Panc1 (cell line): ENCODE measurements around the gene TBC1D17. TPM values are rescaled to one million over a fixed set of nuclear protein-coding genes. Genes with fewer than 3 reads are reported as not detected.

Experiments
- ATAC-seq: fragments of 200-7000 bp; cut with Tn5 transposase; 2 replicates; pipeline ENCODE4 v1.9.1; 2020; ENCODE audit warnings: mild to moderate bottlenecking, moderate library complexity
- BruUV-seq: library from RNA; stranded (reverse); fragments of 400-500 nt; replicated peaks from 2 replicates; lab custom pipeline; 2021; lab: Mats Ljungman, UMichigan
- CTCF ChIA-PET: fragments of 300-600 bp; sonication (Branson Sonifier 250); formaldehyde crosslinking; loops from one replicate; lab custom pipeline; 2022; ENCODE audit warnings: antibody characterized with exemption; lab: Charles Lee
- POLR2A ChIA-PET: fragments of 300-600 bp; sonication (Branson Sonifier 250); formaldehyde crosslinking; loops from one replicate; lab custom pipeline; 2022; ENCODE audit warnings: antibody characterized with exemption; lab: Charles Lee
- DNase-seq: peaks from one replicate; pipeline ENCODE4 v3.0.0-alpha.2; 2010; ENCODE audit warnings: low read depth, low spot score
- H3K27ac ChIP-seq: 2 replicates; pipeline ENCODE4 v1.5.1; 2011; ENCODE audit warnings: mild to moderate bottlenecking, low read length, inconsistent platforms
- H3K27me3 ChIP-seq: fragments of 200-500 bp; sonication (Bioruptor generic); 2 replicates; pipeline ENCODE4 v1.6.0; 2014; ENCODE audit warnings: low read length, inconsistent platforms; ENCODE audit not compliant: control insufficient read depth, insufficient read depth
- H3K36me3 ChIP-seq: fragments of 200-500 bp; sonication (Bioruptor generic); 2 replicates; pipeline ENCODE4 v1.5.1; 2014; ENCODE audit warnings: inconsistent platforms, mild to moderate bottlenecking, low read length, moderate library complexity; ENCODE audit not compliant: control insufficient read depth, insufficient read depth
- H3K4me1 ChIP-seq: 2 replicates; pipeline ENCODE4 v1.5.1; 2011; ENCODE audit warnings: inconsistent platforms, mild to moderate bottlenecking, low read length, moderate library complexity; ENCODE audit not compliant: control insufficient read depth, insufficient read depth
- H3K4me3 ChIP-seq, 2 experiments: 2 replicates each; pipeline ENCODE4 v1.5.1; 2011 to 2012; ENCODE audit warnings: low read depth in 2 of 2, low read length in 2 of 2, mild to moderate bottlenecking in 2 of 2, inconsistent platforms in 1 of 2, moderate library complexity in 1 of 2
- H3K9me3 ChIP-seq: fragments of 200-500 bp; sonication (Bioruptor generic); 2 replicates; pipeline ENCODE4 v1.5.1; 2014; ENCODE audit warnings: low read depth, mild to moderate bottlenecking, inconsistent platforms, low read length, moderate library complexity; ENCODE audit not compliant: control insufficient read depth, insufficient read depth
- POLR2AphosphoS5 ChIP-seq: IDR thresholded peaks from 2 replicates; pipeline ENCODE4 v1.6.1; 2012; ENCODE audit warnings: mild to moderate bottlenecking, low read depth, low read length, moderate library complexity
- REST ChIP-seq, 2 experiments: IDR thresholded peaks; 2 replicates each; pipeline ENCODE4 v1.6.1; 2011 to 2012; ENCODE audit warnings: low read depth in 2 of 2, control low read depth in 1 of 2, low read length in 1 of 2, mild to moderate bottlenecking in 1 of 2, moderate library complexity in 1 of 2; ENCODE audit not compliant: insufficient read depth in 1 of 2
- SIN3A ChIP-seq: IDR thresholded peaks from 2 replicates; pipeline ENCODE4 v1.6.1; 2012; ENCODE audit warnings: low read depth, mild to moderate bottlenecking, low read length, moderate library complexity, borderline replicate concordance; ENCODE audit not compliant: insufficient read depth
- TCF7L2 ChIP-seq: IDR thresholded peaks from 2 replicates; pipeline ENCODE4 v1.6.1; 2011; ENCODE audit warnings: mild to moderate bottlenecking, low read depth, low read length, inconsistent platforms
- in situ Hi-C: cut with HindIII; loops from 2 replicates; pipeline ENCODE4 v1.10.0; 2016; ENCODE audit warnings: low sequenced_read_pairs, low pct_unique_long_range_greater_than_20kb
- intact Hi-C: fragments of 100-400 bp; cut with micrococcal nuclease; formaldehyde crosslinking; loops from one replicate; pipeline ENCODE4 v1.10.0; 2022; ENCODE audit not compliant: unreplicated experiment
- total RNA-seq: library from RNA; stranded (reverse); gene quantifications from one replicate; pipeline ENCODE4 v1.2.1, GENCODE V29; 2021; ENCODE audit not compliant: unreplicated experiment
- TF ChIP-seq, protein P1 (sequence below): fragments of 450-650 bp; IDR thresholded peaks from 2 replicates; pipeline ENCODE4 v1.5.1; 2017; ENCODE audit warnings: mild to moderate bottlenecking

Gene TBC1D17
- total RNA-seq, 1 experiment from 2014 or later, result 43.2 TPM

DNA sequence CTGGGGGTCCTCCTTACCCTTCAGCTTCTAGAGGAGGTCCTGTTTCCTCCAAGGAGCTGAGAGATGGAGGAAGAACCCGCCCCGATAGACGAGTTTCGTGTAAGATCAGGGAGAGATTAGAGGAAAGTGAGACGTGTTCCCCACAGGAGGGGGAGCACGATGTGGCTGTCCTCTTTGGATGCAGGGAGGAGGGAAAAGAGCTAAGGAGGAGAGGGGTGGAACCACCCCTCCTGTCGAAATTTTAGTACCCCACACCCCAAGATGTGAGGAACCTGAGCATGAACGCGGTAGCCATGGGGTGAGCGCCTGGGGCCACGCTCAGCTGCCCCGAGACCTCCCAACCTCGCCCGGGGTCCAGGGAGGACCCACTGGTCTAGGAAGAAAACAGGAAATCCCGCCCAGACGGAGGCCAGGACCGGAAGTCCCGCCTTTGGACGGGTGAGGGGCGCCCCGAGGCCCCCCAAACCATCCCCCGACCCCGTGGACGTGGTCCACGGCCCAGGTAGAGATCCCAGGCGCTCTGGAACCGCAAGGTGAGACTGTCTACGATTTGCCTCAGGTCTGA lies 1.6 kb upstream of the TBC1D17 start:
- DNase-seq (no peak), ATAC-seq (peak; percentile 34; the same call in 1 of the 2 replicates)
- Histone ChIP-seq H3K27me3 (no peaks in the 10 kb centered on the region), H3K27ac (peak overlapping the region; percentile 98), H3K4me1 (peaks cover 21% of the 10 kb centered on the region), H3K36me3 (peaks cover 5% of the 10 kb centered on the region; the same call in 1 of the 2 replicates), H3K9me3 (no peaks in the 10 kb centered on the region), H3K4me3 (peak overlapping the region; percentile 89 to 93)
- POLR2A ChIA-PET, result interaction anchor here (0.7 kb wide), 1 partner anchor 22 kb away, joined by 4 read pairs; no protein-coding TSS in a partner anchor
- BruUV-seq, result no TSS peak
- no peak; the same call in 1 of the 2 replicates for TF ChIP-seq POLR2AphosphoS5
- no peak for TF ChIP-seq REST (IDR thresholded peaks at IDR 0.05; ENCODE audit: insufficient read depth in 1 of 2, low read depth in 2 of 2, low read length in 1 of 2)
- no peak for TF ChIP-seq TCF7L2
- in situ Hi-C loops, result no loop called here
- intact Hi-C loops, result no loop called here
- CTCF ChIA-PET, result no interaction called here

DNA sequence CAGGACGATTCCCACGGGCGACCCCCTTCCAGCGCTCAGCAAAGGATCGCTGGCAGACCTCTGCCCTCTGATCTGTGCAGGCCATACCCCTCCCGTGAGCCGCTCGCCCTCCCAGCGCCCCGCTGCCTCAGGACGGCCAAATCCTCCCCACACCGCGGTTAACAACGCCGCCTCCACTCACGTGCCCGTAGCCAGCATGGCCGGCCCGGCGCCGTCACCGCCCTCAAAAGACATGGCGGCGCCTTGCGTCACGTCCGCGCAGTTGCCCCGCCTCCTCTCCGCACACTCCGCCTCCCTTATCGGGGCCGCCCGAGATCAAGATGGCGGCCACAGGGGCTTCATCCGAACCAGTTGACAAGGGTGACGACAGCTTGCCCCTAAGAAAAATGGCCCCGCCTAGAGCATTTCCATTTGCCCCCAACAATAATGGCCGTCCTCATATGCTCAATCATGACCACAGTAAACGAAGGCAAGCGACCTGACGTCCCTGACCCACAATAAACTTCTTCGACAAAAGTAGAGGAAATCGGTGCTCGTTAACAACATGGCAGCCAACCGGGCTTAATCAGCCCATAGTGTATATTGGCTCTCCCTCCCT lies 981 bp upstream of the TBC1D17 start:
- BruUV-seq, result TSS peak; percentile 78
- in situ Hi-C loops, result no loop called here

More for the DNA sequence above, 981 bp upstream of the TBC1D17 start:
- TF ChIP-seq, protein P1, sequence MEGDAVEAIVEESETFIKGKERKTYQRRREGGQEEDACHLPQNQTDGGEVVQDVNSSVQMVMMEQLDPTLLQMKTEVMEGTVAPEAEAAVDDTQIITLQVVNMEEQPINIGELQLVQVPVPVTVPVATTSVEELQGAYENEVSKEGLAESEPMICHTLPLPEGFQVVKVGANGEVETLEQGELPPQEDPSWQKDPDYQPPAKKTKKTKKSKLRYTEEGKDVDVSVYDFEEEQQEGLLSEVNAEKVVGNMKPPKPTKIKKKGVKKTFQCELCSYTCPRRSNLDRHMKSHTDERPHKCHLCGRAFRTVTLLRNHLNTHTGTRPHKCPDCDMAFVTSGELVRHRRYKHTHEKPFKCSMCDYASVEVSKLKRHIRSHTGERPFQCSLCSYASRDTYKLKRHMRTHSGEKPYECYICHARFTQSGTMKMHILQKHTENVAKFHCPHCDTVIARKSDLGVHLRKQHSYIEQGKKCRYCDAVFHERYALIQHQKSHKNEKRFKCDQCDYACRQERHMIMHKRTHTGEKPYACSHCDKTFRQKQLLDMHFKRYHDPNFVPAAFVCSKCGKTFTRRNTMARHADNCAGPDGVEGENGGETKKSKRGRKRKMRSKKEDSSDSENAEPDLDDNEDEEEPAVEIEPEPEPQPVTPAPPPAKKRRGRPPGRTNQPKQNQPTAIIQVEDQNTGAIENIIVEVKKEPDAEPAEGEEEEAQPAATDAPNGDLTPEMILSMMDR, result no peak
- TF ChIP-seq POLR2AphosphoS5 (peak; percentile 35; the same call in 1 of the 2 replicates), TCF7L2 (no peak), SIN3A (peak; percentile 68; the same call in 1 of the 2 replicates)
- H3K4me3 ChIP-seq, result peak overlapping the region; percentile 89 to 93
- peak overlapping the region; percentile 98 for H3K27ac ChIP-seq
- no peaks in the 10 kb centered on the region for H3K27me3 ChIP-seq
- no peaks in the 10 kb centered on the region for H3K9me3 ChIP-seq
- POLR2A ChIA-PET, result no interaction called here
- DNase-seq, result peak; percentile 83
- CTCF ChIA-PET, result no interaction called here
- intact Hi-C loops, result no loop called here
- H3K4me1 ChIP-seq, result peaks cover 21% of the 10 kb centered on the region
- peaks cover 5% of the 10 kb centered on the region; the same call in 1 of the 2 replicates for H3K36me3 ChIP-seq
- peak; percentile 78 for ATAC-seq
